PC-3 (cell line): ENCODE data around the gene ATP6V1F.

Experiments
- EZH2 ChIP-seq: fragments of 300-600 bp; sonication (generic); IDR thresholded peaks from one replicate; pipeline ENCODE4 v1.6.1; 2017; ENCODE audit warnings: antibody characterized with exemption, mild to moderate bottlenecking, low read length; ENCODE audit not compliant: unreplicated experiment
- EZH2phosphoT487 ChIP-seq: fragments of 300-600 bp; sonication (generic); IDR thresholded peaks from 2 replicates; pipeline ENCODE4 v1.6.1; 2018; ENCODE audit warnings: mild to moderate bottlenecking, antibody characterized with exemption, low read length, borderline replicate concordance
- TF ChIP-seq, protein P1 (sequence below): fragments of 300-600 bp; sonication (generic); conservative IDR thresholded peaks from 2 replicates; pipeline ENCODE4 v1.5.1; 2017; ENCODE audit warnings: antibody characterized with exemption, low read depth, mild to moderate bottlenecking, low read length

DNA sequence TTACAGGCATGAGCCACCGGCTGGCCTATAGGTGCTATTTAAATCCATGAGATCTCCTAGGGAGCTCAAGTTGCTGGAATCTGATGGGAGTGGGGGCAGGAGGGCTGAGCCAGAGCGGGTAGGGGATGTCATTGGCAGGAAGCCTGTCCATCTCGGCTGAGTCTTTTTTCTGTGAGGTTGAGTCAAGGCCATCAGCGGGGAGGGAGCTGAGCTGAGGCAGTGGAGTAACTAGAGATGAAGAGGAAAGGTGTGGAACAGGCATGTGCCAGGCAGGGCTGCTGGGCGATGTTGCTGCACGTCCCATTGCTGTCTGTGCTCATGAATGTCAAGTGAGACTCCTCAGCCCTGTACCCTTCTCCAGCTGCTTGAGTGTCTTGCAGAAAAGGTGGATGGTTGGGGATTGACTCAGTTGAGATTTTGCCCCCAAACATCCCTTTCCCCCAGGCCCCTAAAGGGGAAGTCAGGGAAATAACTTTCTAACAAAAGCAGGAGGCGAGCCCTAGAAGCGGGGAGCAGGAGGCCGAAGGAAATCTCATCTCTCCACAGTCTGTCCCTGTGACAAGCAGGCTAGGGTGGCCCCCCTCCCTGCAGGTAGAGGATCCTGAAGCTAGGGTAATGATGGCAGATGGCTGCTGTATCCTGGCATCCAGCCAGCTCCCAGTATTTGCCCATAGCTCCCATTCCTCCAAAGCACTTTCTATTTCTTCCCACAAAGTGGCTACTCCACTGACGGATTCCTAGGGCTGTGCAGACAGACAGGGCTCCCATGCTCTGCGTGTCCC, 5.4 kb downstream of the ATP6V1F start:
- TF ChIP-seq, protein P1, sequence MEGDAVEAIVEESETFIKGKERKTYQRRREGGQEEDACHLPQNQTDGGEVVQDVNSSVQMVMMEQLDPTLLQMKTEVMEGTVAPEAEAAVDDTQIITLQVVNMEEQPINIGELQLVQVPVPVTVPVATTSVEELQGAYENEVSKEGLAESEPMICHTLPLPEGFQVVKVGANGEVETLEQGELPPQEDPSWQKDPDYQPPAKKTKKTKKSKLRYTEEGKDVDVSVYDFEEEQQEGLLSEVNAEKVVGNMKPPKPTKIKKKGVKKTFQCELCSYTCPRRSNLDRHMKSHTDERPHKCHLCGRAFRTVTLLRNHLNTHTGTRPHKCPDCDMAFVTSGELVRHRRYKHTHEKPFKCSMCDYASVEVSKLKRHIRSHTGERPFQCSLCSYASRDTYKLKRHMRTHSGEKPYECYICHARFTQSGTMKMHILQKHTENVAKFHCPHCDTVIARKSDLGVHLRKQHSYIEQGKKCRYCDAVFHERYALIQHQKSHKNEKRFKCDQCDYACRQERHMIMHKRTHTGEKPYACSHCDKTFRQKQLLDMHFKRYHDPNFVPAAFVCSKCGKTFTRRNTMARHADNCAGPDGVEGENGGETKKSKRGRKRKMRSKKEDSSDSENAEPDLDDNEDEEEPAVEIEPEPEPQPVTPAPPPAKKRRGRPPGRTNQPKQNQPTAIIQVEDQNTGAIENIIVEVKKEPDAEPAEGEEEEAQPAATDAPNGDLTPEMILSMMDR = no peak
- TF ChIP-seq EZH2 (no peak), EZH2phosphoT487 (no peak)
